Hematopoietic multipotent progenitor cell treated with erythropoietin and hydrocortisone succinate and interleukin-3 and kit ligand, for 8 days (in vitro differentiated cells): ENCODE results near the gene ELFN1.

Source experiments
- DNase-seq: peaks from one replicate; pipeline ENCODE4 v3.0.0-alpha.2; 2015

The ELFN1 gene

DNA sequence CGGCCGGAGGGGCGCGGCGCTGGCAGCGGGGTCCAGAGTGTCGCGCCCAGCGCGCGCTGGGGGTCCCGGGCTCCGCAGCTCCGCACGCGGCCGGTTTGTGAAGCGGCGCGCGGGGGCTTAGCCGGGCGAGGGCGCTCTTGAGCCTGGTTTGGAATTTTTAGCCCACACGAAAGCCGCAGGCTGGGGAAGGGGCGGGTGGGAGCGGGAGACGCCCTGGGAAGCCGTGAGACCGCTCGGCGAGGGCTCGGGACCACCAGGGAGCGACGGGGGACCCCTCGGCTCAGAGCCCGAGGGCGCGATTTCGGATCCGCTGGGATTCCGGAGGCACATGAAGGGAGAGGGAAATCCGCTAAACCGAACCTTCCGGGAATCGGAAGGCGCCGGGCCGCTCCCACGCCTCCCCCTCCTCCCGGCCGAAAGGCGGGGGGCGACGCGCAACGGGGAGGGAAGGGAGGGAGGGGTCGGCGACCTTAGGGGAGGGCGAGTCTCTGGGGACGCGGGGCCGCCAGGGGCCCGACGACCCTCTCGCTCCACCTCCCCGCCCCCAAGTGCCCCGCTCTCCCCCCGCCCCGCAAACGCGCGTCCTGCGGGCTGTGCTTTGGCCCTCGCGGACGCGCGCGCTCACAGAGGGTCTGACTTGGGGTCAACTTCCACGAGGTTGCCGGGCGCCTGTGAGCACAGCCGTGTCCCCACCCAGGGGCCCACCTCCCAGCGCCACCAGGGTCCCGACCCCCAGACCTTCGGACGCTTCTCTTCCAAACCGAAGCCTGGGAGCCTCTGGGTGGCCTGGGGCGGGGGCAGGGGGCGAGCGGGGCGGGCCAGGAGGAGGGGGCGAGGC lies 5.1 kb upstream of the ELFN1 start:
- no peak for DNase-seq

GRCh38 chr7:1665549-1666316 lies 4.3 kb upstream of the ELFN1 start:
- no peak for DNase-seq

- DNase-seq, result no peak
Observed at GRCh38 chr7:1666317-1666822, 3.7 kb upstream of the ELFN1 start.

DNA sequence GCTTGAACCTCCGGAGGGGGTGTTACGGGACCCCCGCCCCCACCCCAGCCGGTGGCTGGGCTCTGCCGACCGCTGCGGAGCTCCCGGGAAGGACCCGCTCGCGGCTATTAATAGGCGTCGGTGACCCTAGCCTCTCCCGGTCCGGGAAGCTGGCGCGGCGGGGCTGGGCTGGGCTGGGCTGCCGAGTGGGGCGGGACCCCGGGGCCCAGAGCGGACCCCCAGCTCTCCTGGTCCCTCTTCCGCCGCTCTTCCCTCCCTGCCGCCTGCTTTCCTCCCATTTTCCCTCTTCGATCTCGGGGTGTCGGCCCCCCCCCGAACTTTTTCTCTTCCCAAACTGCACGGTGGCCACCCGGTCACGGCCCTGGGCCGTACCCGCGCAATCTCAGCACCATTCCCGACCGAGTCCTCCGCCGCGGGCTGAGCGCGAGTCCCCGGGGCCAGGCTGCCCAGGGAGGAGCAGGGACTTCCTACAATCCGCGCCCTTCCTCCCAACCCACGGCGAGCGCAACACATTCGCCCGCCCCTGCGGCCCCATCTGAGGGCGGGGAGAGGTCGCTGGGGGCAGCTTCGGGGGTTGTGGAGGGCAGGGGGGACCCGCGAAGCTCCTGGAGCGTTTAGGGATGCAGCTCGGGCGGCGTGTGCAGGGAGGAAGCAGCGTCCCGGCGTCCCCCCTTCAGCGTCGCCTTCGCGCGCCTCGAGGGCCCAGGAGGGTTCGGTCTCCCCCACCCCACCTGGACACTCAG lies 3.1 kb upstream of the ELFN1 start:
- no peak for DNase-seq

DNA sequence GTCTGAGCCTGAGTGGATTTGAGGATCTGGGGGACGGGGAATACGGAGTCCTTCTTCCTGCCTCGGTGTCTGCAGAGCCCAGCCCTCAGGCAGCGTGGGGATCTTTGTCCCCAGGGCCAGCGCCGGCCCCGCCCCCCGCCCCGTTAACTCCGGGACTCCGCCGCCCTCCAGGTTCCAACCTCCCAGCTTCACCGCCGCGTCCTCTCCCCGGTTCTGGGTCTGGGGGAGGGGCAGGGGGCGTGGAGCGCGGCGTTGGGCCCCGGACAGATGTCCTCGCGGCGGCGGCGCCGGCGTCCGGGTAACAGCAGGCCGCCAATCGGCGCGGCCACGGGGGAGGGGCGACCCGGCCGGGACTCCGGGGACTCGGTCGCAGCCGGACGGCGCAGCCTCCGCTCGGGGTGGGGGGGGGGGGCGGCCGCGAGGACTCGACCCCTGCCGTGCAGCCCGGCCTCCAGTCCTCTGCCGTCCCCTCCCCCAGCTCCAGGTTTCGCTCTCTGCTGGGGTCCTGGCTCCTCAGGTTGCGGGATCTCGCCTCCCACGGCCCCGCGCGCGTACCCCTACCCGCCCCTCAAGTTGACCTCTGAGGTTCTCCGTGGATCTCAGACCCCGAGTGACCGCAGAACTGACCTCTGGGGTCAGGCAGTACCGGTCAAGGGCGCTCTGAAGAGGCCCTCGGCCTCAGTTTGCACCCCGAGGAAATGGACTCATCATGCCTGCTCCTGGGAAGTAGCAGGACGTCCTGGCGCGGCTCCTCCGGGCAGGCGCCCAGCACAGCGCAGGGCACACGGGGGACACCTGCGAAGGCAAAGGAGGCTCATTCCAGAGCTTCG lies 2.3 kb upstream of the ELFN1 start:
- no peak for DNase-seq

GRCh38 chr7:1668396-1669063 lies 1.5 kb upstream of the ELFN1 start:
- DNase-seq, result no peak

- DNase-seq, result peak; percentile 16
Observed at GRCh38 chr7:1669064-1669951, 769 bp upstream of the ELFN1 start.

DNA sequence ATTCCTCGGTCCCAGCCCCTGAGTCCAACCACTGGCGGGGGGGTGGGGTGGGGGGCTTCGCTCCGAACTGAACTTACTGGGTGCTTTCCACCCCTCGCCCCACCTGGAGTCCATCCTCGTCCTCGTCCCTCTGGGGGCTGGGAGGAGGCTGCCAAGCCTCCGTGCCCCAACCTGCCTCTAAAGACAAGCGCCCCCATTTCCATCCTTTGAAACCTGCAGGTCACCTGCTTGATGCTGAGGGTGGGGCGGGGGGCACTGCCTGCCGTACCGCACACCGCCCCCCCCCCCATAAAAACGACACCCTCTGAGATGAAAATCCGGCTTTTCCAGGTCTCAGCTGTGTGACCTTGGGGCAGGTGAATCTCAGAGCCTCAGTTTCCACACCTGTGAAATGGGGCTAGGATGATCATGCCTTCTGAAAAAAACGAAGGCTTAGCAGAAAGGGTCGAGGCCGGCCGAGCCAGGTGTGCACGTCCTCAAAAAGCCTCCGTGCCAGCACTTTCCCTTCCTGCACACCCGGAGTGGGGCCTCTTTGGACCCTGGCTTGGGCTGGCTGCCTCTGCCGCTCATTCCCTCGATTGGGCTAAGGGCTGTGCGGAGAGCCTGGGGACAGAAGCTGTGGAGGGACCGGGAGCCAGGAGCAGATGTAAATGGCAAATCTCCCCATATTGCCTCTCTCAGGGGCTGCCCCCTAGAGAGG lies 967 bp downstream of the ELFN1 start:
- no peak for DNase-seq

DNA sequence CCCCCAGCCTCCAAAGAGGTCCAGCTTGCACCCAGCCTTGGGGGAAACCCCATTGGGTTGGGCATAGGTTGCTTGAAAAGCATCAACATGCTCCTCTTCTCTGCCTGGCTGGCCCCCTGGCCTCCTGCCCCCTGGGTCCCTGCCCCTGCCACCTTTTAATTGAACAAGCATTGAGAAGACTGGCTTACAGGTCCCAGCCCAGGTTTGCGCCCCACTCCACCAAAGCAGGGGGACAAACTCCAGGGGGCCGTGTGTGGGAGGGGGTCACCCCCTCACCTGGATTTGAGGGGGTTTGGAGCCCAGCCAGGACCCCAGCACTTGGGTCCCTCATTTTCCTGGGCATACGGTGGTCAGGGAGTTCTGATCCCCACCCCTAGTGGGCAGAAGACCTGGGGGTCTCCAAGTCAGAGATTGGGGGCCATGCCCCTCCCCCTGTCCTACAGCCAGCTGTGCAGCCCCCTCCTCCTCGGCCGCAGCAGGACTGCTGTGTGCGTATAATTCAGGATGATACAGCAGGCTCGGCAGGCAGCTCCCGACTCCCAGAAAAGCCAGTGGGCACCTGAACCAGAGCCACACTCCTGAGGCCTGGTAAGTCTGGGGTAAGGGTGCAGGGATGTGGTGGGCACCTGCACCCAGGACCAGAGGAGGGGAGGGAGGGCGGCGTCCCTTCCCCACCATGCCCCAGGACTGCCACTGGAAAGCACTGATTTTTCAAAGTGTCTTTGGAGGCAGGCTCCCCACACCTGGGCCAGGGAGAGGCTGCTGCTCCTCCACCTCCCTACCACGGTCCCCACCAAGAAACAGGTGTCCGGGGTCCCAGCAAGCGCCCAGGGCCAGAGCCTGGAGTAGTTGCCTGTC lies 1.7 kb downstream of the ELFN1 start:
- DNase-seq, result no peak

DNA sequence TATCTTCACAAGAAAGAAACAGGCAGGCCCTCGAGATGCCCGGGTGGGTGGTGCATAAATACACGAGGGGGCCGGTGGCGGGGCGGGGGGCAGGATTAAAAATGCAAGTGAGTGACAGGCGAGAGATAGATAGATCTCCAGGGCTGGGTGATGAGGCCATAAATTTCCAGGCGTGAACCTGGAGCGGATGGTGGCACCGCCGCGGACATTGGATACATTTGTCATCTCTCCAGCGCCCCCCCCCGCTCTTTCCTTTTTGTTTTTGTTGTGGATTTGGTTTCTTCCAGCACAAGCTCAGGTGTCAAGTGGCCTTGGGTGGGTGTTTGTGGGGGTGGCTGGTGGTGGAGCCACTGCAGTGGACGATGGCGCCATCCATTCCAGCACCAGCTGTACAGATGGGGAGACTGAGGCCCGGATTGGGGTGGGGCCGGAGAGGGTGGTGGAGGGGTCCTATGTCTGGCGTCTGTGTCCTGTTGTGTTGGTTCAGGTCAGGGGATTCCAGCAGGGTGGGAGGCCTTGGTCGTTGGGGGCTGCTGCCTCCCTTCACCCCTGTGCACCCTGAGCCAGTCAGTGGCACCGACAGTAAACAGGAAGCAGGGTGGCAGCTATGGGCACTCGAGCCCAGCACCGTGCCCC lies 2.9 kb downstream of the ELFN1 start:
- no peak for DNase-seq

- no peak for DNase-seq
Observed at GRCh38 chr7:1673581-1674118, 3.6 kb downstream of the ELFN1 start.

GRCh38 chr7:1674161-1675035 lies 4.3 kb downstream of the ELFN1 start:
- DNase-seq, result no peak

- DNase-seq, result no peak
Observed at GRCh38 chr7:1675036-1675671, 5.1 kb downstream of the ELFN1 start.

DNA sequence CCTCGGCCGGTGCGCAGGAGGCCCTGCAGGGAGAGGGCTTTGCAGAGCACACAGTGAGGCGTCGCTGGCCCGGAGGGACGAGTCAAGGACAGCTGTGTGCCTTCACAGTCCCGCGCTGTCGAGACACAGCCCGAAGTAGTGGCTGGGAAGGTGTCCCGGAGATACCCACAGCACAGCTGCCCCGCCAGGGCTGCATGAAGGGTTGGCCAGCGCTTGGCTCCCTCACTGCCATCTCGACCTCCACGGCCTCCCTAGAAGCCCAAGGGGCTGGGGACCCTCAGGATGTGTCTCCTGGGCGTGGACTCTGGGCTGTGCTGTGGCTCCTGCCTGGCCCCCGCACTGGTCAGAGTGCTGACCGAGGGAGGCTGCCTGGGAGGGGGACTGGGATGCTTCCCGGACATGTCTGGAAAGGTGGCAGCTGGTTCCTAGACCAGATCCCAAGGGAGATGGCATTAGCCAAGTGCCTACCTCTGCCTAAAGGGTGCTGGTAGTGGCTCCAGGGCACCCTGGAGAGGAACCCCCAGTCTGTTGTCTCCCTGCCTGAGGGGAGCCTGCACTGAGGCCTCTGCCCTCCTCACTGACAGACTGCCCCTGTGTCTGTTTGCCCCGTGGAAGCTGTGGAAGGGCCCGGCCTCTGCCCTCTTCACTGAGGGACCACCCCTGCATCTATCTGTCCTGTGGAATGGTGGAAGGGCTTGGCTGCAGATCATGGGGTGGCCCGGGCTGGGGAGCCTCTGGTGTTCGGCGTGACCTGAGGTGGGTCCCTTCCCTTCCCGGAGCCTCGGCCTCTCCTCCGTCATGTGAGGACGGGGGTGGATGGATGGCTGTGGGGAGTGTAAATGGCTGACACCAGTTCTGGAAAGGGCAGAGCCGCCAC lies 5.8 kb downstream of the ELFN1 start:
- DNase-seq, result no peak

DNA sequence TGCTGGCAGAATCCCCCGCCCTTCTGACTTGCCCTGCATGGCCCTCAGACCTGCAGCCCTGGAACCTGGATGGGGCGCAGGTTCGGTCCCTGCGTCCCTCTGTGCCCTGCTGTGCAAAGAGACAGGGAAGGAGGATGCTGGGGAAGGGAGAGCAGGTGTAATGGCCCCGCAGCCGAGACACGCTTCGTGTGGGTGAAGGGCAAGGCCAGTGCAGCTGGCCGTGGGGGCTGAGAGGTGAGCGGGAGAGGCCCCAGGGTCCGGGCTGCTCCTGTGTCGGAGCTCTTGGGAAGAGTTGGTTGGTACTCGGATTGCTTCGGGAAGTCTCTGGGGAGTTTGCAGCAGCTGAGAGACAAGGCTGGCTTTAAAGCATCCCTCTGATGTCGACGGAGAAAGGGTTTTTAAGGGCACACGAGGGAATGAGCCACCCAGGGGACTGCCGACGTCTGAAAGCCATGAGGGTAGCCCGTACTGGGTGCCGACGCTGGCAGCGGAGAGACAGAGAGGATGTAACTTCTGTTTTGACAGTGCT lies 6.5 kb downstream of the ELFN1 start:
- no peak for DNase-seq
